Body of pancreas (tissue), 4 donors: ENCODE measurements around the gene HOXA9. TPM values are rescaled to one million over a fixed set of nuclear protein-coding genes. Genes with fewer than 3 reads are reported as not detected.

Experiments used
- ATAC-seq: fragments of 150-250 bp; one replicate; pipeline ENCODE4 v1.9.1; 2016
- DNase-seq, 4 donors: peaks; one replicate each; pipeline ENCODE4 v3.0.0-alpha.2; 2019
- H3K27ac ChIP-seq, 4 donors: fragments of 200-600 bp; sonication (generic); 1 replicate in 3 of 4; 2 replicates in 1 of 4; pipeline versions ENCODE4 v1.5.1 to v1.6.1; 2016 to 2019; ENCODE audit warnings: mild to moderate bottlenecking in 1 of 4, mixed read lengths in 1 of 4, moderate library complexity in 1 of 4
- H3K27me3 ChIP-seq, 2 donors: fragments of 200-600 bp; sonication (generic); one replicate each; pipeline ENCODE4 v1.6.0; 2016; ENCODE audit warnings: mild to moderate bottlenecking in 1 of 2
- H3K36me3 ChIP-seq, 2 donors: fragments of 200-600 bp; sonication (generic); replicated peaks in 1 of 2; 2 replicates each; pipeline ENCODE4 v1.5.1; 2016; ENCODE audit warnings: low read depth in 2 of 2; ENCODE audit not compliant: insufficient read depth in 1 of 2
- H3K4me1 ChIP-seq: fragments of 200-600 bp; sonication (generic); one replicate; pipeline ENCODE4 v1.6.0; 2016
- H3K4me3 ChIP-seq, 2 donors: fragments of 200-600 bp; sonication (generic); 1 replicate in 1 of 2; 2 replicates in 1 of 2; pipeline ENCODE4 v1.5.1; 2016 to 2019
- H3K9me3 ChIP-seq, 3 donors: fragments of 200-600 bp; sonication (generic); 1 replicate in 2 of 3; 2 replicates in 1 of 3; pipeline ENCODE4 v1.5.1; 2016
- POLR2A ChIP-seq, 3 donors: fragments of 450-650 bp; IDR thresholded peaks; one replicate each; pipeline ENCODE4 v1.6.1; 2016; ENCODE audit warnings: antibody characterized with exemption in 3 of 3, mild to moderate bottlenecking in 2 of 3
- WGBS, 2 donors: methylation state at CpG; one replicate each; pipeline ENCODE4 v1.1.5; 2017; 5-methylcytosine and 5-hydroxymethylcytosine counted together
- intact Hi-C: fragments of 100-400 bp; cut with DNase I; formaldehyde crosslinking; loops from one replicate; pipeline ENCODE4 v1.15.1; 2023
- total RNA-seq, 2 donors: library from RNA; depleted of rRNA; stranded (reverse); fragments of >200 nt; gene quantifications; one replicate each; pipeline ENCODE4 v1.1.0, GENCODE V29; 2016
- TF ChIP-seq, protein P1 (sequence below), 7 experiments: fragments of 450-650 bp in 4 of 7; fragments of 200-600 bp in 3 of 7; sonication (generic) in 3 of 7; IDR thresholded peaks; one replicate each; pipeline ENCODE4 v1.5.1; 2016 to 2019; ENCODE audit warnings: antibody characterized with exemption in 7 of 7

The HOXA9 gene
- total RNA-seq, 2 donors from 2014 or later = not detected

DNA sequence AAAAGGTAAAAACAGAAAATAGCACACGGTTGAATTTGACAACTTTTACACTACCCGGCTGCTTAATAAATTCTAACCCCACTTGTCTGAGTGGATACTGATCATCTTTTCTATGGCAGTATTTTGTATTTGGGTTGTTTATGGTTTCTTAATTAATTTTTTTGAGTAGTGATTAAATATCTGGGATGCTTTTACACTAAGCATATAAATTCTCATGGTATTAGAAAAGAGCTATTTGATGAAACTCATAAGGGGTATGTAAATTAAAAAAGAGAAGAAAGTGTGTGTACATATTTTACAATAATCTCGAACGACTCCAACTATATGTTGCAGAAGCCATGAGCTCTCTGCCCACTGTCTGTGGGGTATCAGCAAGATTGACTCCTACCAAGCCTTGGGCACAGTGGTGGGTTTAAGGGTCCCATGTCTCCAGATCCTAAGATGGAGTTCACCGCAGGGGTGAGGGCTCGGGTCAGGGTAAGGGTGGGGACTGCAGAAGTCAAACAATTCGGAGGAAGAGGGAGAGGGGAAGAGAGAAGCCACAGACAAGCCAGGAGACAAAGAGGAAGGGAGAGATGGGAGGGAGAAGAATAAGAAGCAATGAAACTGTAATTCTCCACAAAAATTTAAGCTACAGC is 42.1 kb upstream of the HOXA9 start:
- DNase-seq = no peak
- H3K27ac ChIP-seq = no peak overlapping the region
- H3K4me1 ChIP-seq = peaks cover 26% of the 10 kb centered on the region
- TF ChIP-seq, protein P1, sequence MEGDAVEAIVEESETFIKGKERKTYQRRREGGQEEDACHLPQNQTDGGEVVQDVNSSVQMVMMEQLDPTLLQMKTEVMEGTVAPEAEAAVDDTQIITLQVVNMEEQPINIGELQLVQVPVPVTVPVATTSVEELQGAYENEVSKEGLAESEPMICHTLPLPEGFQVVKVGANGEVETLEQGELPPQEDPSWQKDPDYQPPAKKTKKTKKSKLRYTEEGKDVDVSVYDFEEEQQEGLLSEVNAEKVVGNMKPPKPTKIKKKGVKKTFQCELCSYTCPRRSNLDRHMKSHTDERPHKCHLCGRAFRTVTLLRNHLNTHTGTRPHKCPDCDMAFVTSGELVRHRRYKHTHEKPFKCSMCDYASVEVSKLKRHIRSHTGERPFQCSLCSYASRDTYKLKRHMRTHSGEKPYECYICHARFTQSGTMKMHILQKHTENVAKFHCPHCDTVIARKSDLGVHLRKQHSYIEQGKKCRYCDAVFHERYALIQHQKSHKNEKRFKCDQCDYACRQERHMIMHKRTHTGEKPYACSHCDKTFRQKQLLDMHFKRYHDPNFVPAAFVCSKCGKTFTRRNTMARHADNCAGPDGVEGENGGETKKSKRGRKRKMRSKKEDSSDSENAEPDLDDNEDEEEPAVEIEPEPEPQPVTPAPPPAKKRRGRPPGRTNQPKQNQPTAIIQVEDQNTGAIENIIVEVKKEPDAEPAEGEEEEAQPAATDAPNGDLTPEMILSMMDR (IDR thresholded peaks at IDR 0.05) = no peak
- TF ChIP-seq POLR2A (IDR thresholded peaks at IDR 0.05) = no peak
- no peak overlapping the region for H3K4me3 ChIP-seq
- peaks cover 0 to 66% of the 10 kb centered on the region in 2 donors for H3K27me3 ChIP-seq
- H3K36me3 ChIP-seq = no peaks in the 10 kb centered on the region
- WGBS, 2 donors = 25 to 53% methylated on average over 7 of the region's 7 CpGs
- H3K9me3 ChIP-seq = no peaks in the 10 kb centered on the region
- intact Hi-C loops = loop anchor here (10.0 kb wide), 1 partner anchor 867 kb away; no protein-coding TSS in a partner anchor
- no peak for ATAC-seq

DNA sequence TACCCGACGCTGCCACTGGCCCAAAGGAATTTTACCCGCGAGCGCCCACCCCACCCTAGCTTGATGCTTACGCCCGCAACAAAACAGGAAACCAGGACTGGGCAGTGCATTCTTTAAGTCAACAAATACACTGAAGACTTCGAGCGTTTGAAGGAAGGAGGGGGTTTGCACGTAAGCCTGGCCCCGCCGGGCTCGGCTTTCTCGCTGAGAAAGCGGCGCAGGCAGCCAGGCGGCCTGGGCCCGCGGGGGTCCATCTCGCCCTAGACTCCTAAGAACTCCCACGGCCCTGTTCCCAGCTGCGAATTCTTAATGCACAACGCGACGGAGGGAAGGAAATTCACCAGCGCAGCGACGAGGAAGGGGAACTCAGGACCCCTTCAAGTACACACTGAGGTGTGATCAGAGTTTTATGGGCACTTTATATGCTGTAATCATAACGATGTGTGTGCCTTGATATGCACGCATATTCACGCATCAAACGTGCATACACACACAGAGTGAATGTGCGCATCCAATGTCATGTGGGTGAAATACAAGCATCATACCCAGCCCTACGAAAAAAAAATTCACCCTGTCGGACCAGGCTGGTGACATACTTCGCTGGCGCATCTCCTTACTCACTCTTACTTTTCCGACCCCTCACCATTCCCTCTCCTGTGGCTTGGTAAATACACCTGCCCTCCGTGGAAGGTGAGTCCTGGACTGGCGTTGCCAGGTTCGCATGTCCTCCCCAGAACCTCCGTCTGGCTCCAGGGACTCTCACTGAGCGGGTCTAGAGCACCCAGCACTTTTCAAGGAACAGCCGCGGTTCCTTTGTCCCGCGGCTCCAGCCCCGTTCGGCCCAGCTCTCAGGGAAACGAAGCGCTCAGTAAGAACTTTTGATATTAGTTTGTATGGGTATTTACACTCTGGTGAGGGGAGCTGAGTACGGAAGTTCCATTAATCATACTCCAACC is 40.3 kb upstream of the HOXA9 start:
- H3K36me3 ChIP-seq = no peaks in the 10 kb centered on the region
- DNase-seq (no peak), ATAC-seq (no peak)
- peaks cover 36% of the 10 kb centered on the region for H3K4me1 ChIP-seq
- H3K27ac ChIP-seq = no peak overlapping the region
- WGBS, 2 donors = 7 to 10% methylated on average over 47 to 52 of the region's 52 CpGs
- TF ChIP-seq, protein P1 (IDR thresholded peaks at IDR 0.05) = no peak
- intact Hi-C loops = loop anchor here (10.0 kb wide), 1 partner anchor 869 kb away; no protein-coding TSS in a partner anchor
- no peaks in the 10 kb centered on the region for H3K9me3 ChIP-seq
- H3K4me3 ChIP-seq = no peak overlapping the region
- peaks cover 0 to 72% of the 10 kb centered on the region in 2 donors for H3K27me3 ChIP-seq

DNA sequence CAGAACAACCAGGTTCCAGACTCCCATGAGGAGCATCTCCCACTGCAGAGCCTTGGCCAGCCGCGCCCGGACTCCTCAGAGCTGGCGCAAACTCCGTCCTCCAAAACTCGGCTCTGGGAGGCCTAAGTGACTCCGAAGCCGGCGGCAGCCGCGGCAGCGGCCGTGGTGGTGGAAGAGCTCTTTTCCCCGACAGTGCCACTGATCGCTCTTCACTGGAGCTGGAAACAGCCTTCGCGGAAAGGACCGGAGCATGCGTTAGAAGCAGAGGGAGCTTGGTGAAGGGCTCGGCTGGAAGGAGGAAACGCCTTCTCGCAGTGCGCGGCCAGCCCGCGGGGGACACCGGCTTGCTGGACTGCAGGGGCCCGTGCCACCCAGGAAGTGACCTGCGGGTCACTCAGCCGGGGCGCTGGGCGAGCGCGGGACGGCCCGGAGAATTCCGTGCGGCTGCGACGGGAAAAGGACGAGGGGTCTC is 39.5 kb upstream of the HOXA9 start:
- Histone ChIP-seq H3K9me3 (no peaks in the 10 kb centered on the region), H3K4me3 (no peak overlapping the region), H3K36me3 (no peaks in the 10 kb centered on the region), H3K27me3 (peaks cover 0 to 79% of the 10 kb centered on the region in 2 donors), H3K4me1 (peaks cover 36% of the 10 kb centered on the region), H3K27ac (no peak overlapping the region)
- DNase-seq = no peak
- intact Hi-C loops = loop anchor here (10.0 kb wide), 1 partner anchor 870 kb away; no protein-coding TSS in a partner anchor
- no peak for ATAC-seq
- TF ChIP-seq, protein P1 (IDR thresholded peaks at IDR 0.05) = no peak
- no peak for TF ChIP-seq POLR2A (IDR thresholded peaks at IDR 0.05)
- 5% methylated on average over 38 to 41 of the region's 41 CpGs for WGBS, 2 donors

DNA sequence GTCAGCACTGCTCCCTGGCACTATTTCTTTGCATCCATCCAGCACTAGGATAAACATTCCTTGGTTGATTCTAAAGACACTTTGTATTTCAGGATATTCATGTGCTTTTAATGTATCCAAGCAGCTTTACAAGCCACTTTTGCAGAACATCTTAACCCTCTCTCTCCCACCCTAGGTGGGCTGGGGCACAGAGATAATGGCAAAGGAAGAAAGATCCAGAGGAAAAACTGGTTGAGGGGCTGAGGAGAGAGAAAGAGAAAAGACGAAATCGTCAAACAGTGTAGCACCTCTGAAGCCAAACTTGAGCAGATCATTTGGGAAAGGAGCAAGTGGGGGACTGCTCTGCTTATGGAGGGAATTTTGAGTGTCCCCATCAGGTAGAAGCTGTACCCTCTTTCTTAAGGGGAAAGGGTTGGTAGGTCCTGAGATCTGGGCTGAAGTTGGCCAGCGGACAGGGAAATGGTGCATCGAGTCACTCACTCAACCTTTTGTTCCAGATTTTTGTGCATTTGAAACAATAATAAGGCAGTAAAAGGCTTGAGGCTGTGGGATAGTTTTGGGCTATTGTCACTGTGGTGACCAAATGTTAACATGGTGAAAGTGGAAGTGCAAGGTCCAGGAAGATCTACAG is 38.7 kb upstream of the HOXA9 start:
- peaks cover 0 to 81% of the 10 kb centered on the region in 2 donors for H3K27me3 ChIP-seq
- intact Hi-C loops = loop anchor here (10.0 kb wide), 1 partner anchor 871 kb away; no protein-coding TSS in a partner anchor

More for the DNA sequence above, 38.7 kb upstream of the HOXA9 start:
- WGBS, 2 donors = 15 to 19% methylated on average over 4 of the region's 4 CpGs
- no peak overlapping the region for H3K4me3 ChIP-seq
- DNase-seq = no peak
- no peak for ATAC-seq
- TF ChIP-seq, protein P1 (IDR thresholded peaks at IDR 0.05) = no peak
- H3K36me3 ChIP-seq = no peaks in the 10 kb centered on the region
- no peaks in the 10 kb centered on the region for H3K9me3 ChIP-seq
- H3K4me1 ChIP-seq = peaks cover 41% of the 10 kb centered on the region
- no peak overlapping the region for H3K27ac ChIP-seq
